ENCODE data around the gene COA4.
"Not testable (repeated sequence)": the region's sequence is repeated elsewhere in the genome, so short reads cannot be mapped to it uniquely, and the experiment has no call there.

COA4 gene

GRCh38 chr11:73889019-73889418, 12.4 kb upstream of the COA4 start:
- peak; percentile 62 for ATAC-seq
- TF ChIP-seq ESRRG (CRISPR knock-in tag; IDR thresholded peaks at IDR 0.05) (no peak), ZNF8 (CRISPR knock-in tag; IDR thresholded peaks at IDR 0.05) (no peak), OSR1 (CRISPR knock-in tag; IDR thresholded peaks at IDR 0.05) (no peak), TOX (CRISPR knock-in tag; IDR thresholded peaks at IDR 0.05; ENCODE audit: borderline replicate concordance) (no peak), ZFP3 (CRISPR knock-in tag; IDR thresholded peaks at IDR 0.05) (no peak), PPARA (CRISPR knock-in tag; IDR thresholded peaks at IDR 0.05; ENCODE audit: borderline replicate concordance) (no peak), ISL1 (CRISPR knock-in tag; IDR thresholded peaks at IDR 0.05) (peak; percentile 78)

- TF ChIP-seq ZNF70 (CRISPR knock-in tag; IDR thresholded peaks at IDR 0.05) (no peak), GLIS3 (CRISPR knock-in tag; IDR thresholded peaks at IDR 0.05) (no peak), CREB5 (CRISPR knock-in tag; IDR thresholded peaks at IDR 0.05; ENCODE audit: low read depth) (no peak)
Observed at GRCh38 chr11:73888244-73888643, 11.6 kb upstream of the COA4 start.

GRCh38 chr11:73883856-73884255, 7.2 kb upstream of the COA4 start:
- TF ChIP-seq ARNTL (CRISPR knock-in tag; IDR thresholded peaks at IDR 0.05; ENCODE audit: borderline replicate concordance, low read depth) (no peak), ZFP30 (CRISPR knock-in tag; IDR thresholded peaks at IDR 0.05) (no peak), CSDC2 (CRISPR knock-in tag; IDR thresholded peaks at IDR 0.05) (no peak), OSR1 (CRISPR knock-in tag; IDR thresholded peaks at IDR 0.05) (no peak), ZFP3 (CRISPR knock-in tag; IDR thresholded peaks at IDR 0.05) (no peak), PPARA (CRISPR knock-in tag; IDR thresholded peaks at IDR 0.05; ENCODE audit: borderline replicate concordance) (no peak), RARB (CRISPR knock-in tag; IDR thresholded peaks at IDR 0.05) (no peak), TCF4 (CRISPR knock-in tag; IDR thresholded peaks at IDR 0.05; ENCODE audit: borderline replicate concordance) (no peak), SNAI2 (CRISPR knock-in tag; IDR thresholded peaks at IDR 0.05) (no peak), BACH2 (CRISPR knock-in tag; IDR thresholded peaks at IDR 0.05; ENCODE audit: borderline replicate concordance) (no peak), CREB5 (CRISPR knock-in tag; IDR thresholded peaks at IDR 0.05; ENCODE audit: low read depth) (no peak), PATZ1 (CRISPR knock-in tag; IDR thresholded peaks at IDR 0.05; ENCODE audit: borderline replicate concordance) (no peak), ZC3H10 (CRISPR knock-in tag; IDR thresholded peaks at IDR 0.05) (no peak), POU6F1 (CRISPR knock-in tag; IDR thresholded peaks at IDR 0.05; ENCODE audit: borderline replicate concordance, low read depth) (no peak), ZNF70 (CRISPR knock-in tag; IDR thresholded peaks at IDR 0.05) (no peak), TSHZ2 (CRISPR knock-in tag; IDR thresholded peaks at IDR 0.05) (no peak), ZNF8 (CRISPR knock-in tag; IDR thresholded peaks at IDR 0.05) (no peak), ZNF565 (CRISPR knock-in tag; conservative IDR thresholded peaks at IDR 0.05; ENCODE audit: low read depth) (no peak)
- no peak for ATAC-seq

More at GRCh38 chr11:73888244-73888643, 11.6 kb upstream of the COA4 start:
- no peak for ATAC-seq

GRCh38 chr11:73880449-73880848, 3.8 kb upstream of the COA4 start:
- not testable (repeated sequence) for ATAC-seq

All from SK-N-SH treated with all-trans-retinoic acid at 6 μM for 48 hours (cell line).